ENCODE results near the gene PDIA5. TPM values are rescaled to one million over a fixed set of nuclear protein-coding genes. Genes with fewer than 3 reads are reported as not detected.

PDIA5 gene
- total RNA-seq, 1 experiment from 2014 or later, result 24.3 TPM

DNA sequence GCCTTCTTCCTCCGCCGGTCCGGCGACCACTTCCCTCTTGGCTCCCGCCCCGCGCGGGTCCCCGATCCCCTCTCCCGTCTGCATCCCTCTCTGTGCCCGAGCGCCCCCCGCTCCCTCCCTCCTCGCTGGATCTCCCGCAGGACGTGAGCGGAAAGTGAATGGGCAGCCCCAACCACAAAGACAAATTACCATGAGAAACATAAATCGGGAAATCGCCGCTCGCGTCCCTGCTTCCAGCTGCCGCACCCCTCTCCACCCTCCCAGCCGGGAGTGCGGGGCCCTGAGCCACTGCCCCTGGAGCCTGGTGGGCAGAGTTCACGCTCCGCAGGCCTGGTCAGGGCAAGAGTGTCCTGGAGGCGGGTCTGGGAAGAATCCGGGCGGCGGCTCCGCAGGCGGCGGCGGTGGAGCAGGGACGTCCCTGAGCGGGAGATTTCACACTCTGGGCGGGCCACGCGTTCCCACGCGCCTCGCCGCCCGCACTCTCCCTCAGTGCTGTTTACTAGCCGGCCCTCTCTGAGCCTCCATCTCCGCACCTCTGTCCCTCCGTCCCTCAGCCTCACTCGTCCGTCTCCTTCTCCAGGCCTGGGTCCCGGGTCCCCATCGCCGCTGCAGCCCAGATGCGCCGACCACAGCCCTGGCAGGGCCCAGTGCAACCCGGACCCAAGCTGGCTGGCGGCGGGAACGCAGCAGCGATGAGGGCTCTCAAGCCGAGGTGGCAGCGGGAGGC, 40.1 kb upstream of the PDIA5 start:
- Histone ChIP-seq H2AK5ac (ENCODE audit: insufficient read length, low read length) (no peak overlapping the region), H3K4ac (ENCODE audit: low read depth, low read length) (no peak overlapping the region), H3K14ac (ENCODE audit: insufficient read depth, low read length) (peak overlapping the region; percentile 14; the same call in 1 of the 2 replicates), H3K9me3 (ENCODE audit: control insufficient read depth, low read depth, low read length) (no peaks in the 10 kb centered on the region), H2BK5ac (ENCODE audit: insufficient read length, low read length) (no peak overlapping the region), H3K27ac (ENCODE audit: insufficient read length, low read depth, low read length) (no peak overlapping the region), H4K5ac (ENCODE audit: insufficient read length, low read depth, low read length) (no peak overlapping the region), H3K79me1 (ENCODE audit: insufficient read depth, low read depth, low read length, poor library complexity, severe bottlenecking) (no peaks in the 10 kb centered on the region), H3K23ac (ENCODE audit: insufficient read length, low read depth, low read length) (no peak overlapping the region), H4K8ac (replicated peaks; ENCODE audit: insufficient read length, low read depth, low read length) (no peak overlapping the region), H2BK20ac (ENCODE audit: low read depth, low read length, poor library complexity, severe bottlenecking) (no peak overlapping the region), H2BK120ac (ENCODE audit: low read depth, low read length, poor library complexity, severe bottlenecking) (no peak overlapping the region), H2BK12ac (ENCODE audit: insufficient read length, low read depth, low read length) (no peak overlapping the region), H3K56ac (ENCODE audit: insufficient read length, low read depth, low read length) (no peak overlapping the region), H2BK15ac (ENCODE audit: low read depth, low read length) (no peak overlapping the region), H3K27me3 (ENCODE audit: insufficient read depth, low read length) (peaks cover 11% of the 10 kb centered on the region), H3K4me2 (ENCODE audit: insufficient read depth, insufficient read length, low read length) (peak overlapping the region; percentile 97), H4K91ac (ENCODE audit: insufficient read length, low read depth, low read length) (no peak overlapping the region), H4K20me1 (ENCODE audit: control insufficient read depth, insufficient read depth, insufficient read length) (no peaks in the 10 kb centered on the region), H3K23me2 (ENCODE audit: insufficient read length, low read depth, low read length, poor library complexity, severe bottlenecking) (peaks cover 23% of the 10 kb centered on the region), H3K79me2 (ENCODE audit: insufficient read depth, low read length) (no peaks in the 10 kb centered on the region), H3T11ph (ENCODE audit: low read length) (no peak overlapping the region), H3K4me1 (ENCODE audit: insufficient read depth, low read length) (peaks cover 15% of the 10 kb centered on the region; the same call in 1 of the 2 replicates), H3K9ac (ENCODE audit: extremely low read depth, insufficient read length, low read length) (no peak overlapping the region), H2AFZ (ENCODE audit: low read length) (no peak overlapping the region), H3K18ac (ENCODE audit: insufficient read length, low read depth, low read length) (no peak overlapping the region)
- peaks cover 40 to 51% of the 10 kb centered on the region in 2 experiments for H3K4me1 Mint-ChIP-seq
- no peaks in the 10 kb centered on the region; a peak in 1 of 5 replicates for H3K9me3 Mint-ChIP-seq
- peaks cover 51% of the 10 kb centered on the region for H3K27me3 Mint-ChIP-seq (ENCODE audit: low read depth)
- H3K4me3 Mint-ChIP-seq, result peak overlapping the region; percentile 84 to 94
- WGBS (ENCODE audit: extremely low coverage, insufficient read length, low lambda C conversion rate), result no CpG with 5 or more reads among the region's 62 CpGs
- peaks cover 0 to 6% (median 0%) of the 10 kb centered on the region in 3 experiments; a peak in 3 of 7 replicates for H3K36me3 Mint-ChIP-seq (ENCODE audit: insufficient read depth in 1 of 3, low read depth in 3 of 3)
- H3K27ac Mint-ChIP-seq, result peak overlapping the region in 1 of 3 experiments; percentile 86; a peak in 1 of 7 replicates
- DNase-seq, result peak; percentile 62
- TF ChIP-seq, protein P1, sequence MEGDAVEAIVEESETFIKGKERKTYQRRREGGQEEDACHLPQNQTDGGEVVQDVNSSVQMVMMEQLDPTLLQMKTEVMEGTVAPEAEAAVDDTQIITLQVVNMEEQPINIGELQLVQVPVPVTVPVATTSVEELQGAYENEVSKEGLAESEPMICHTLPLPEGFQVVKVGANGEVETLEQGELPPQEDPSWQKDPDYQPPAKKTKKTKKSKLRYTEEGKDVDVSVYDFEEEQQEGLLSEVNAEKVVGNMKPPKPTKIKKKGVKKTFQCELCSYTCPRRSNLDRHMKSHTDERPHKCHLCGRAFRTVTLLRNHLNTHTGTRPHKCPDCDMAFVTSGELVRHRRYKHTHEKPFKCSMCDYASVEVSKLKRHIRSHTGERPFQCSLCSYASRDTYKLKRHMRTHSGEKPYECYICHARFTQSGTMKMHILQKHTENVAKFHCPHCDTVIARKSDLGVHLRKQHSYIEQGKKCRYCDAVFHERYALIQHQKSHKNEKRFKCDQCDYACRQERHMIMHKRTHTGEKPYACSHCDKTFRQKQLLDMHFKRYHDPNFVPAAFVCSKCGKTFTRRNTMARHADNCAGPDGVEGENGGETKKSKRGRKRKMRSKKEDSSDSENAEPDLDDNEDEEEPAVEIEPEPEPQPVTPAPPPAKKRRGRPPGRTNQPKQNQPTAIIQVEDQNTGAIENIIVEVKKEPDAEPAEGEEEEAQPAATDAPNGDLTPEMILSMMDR (conservative IDR thresholded peaks at IDR 0.05), result no peak

Measured in H9 (cell line).